K562 (cell line): ENCODE data around the gene LYVE1. TPM values are rescaled to one million over a fixed set of nuclear protein-coding genes. Genes with fewer than 3 reads are reported as not detected.
A peak's percentile ranks its signal among the peaks of the same experiment; 100 is the strongest.

Experiments used
- ATAC-seq: fragments of 200-7000 bp; cut with Tn5 transposase; 3 replicates; pipeline ENCODE4 v1.9.1; 2020; ENCODE audit warnings: moderate library complexity
- BruUV-seq: library from RNA; stranded (reverse); fragments of 400-500 nt; replicated peaks from 2 replicates; lab custom pipeline; 2021; lab: Mats Ljungman, UMichigan
- CTCF ChIA-PET: fragments of 300-600 bp; formaldehyde crosslinking; extraction: SDS; loops from one replicate; lab custom pipeline; 2021; ENCODE audit warnings: low intra/inter-chr PET ratio; lab: Yijun Ruan, JAX
- POLR2A ChIA-PET: fragments of 300-600, 350-650 bp; sonication (Branson Sonifier 250); formaldehyde crosslinking; extraction: SDS; loops from one replicate; lab custom pipeline; 2021; ENCODE audit warnings: antibody characterized with exemption, inconsistent platforms; lab: Yijun Ruan, JAX
- DNase-seq, 4 experiments: peaks; one replicate each; pipeline versions ENCODE4 v3.0.0 to v3.0.0-alpha.2; 2011 to 2018; ENCODE audit warnings: low spot score in 3 of 4, mixed read lengths in 3 of 4; ENCODE audit errors: extremely low read depth in 1 of 4
- FAIRE-seq: peaks from 2 replicates; lab custom pipeline; 2011; peaks lifted over from hg19 to GRCh38; lab: Jason Lieb, UNC
- H2AFZ ChIP-seq: 2 replicates; pipeline ENCODE4 v1.6.0; 2011; ENCODE audit warnings: low read depth, low read length, control low read depth, inconsistent platforms
- H3K27ac ChIP-seq: fragments of 200-600 bp; 3 replicates; pipeline ENCODE4 v1.8.0; 2011; ENCODE audit warnings: low read depth, mild to moderate bottlenecking, control low read depth, inconsistent platforms, low read length, moderate library complexity, mixed read lengths; ENCODE audit errors: extremely low read depth
- H3K27me3 ChIP-seq, 2 experiments: fragments of 300-600 bp in 1 of 2; 2 replicates in 1 of 2; 3 replicates in 1 of 2; pipeline versions ENCODE4 v1.6.0 to v1.8.0; 2011; ENCODE audit warnings: inconsistent platforms in 2 of 2, low read length in 2 of 2, mild to moderate bottlenecking in 1 of 2, mixed read lengths in 1 of 2, moderate library complexity in 1 of 2; ENCODE audit not compliant: control insufficient read depth in 2 of 2, insufficient read depth in 2 of 2
- H3K36me3 ChIP-seq: fragments of 300-600 bp; 3 replicates; pipeline ENCODE4 v1.8.0; 2011; ENCODE audit warnings: mild to moderate bottlenecking, low read length, inconsistent platforms; ENCODE audit not compliant: control insufficient read depth, insufficient read depth
- H3K4me1 ChIP-seq, 2 experiments: fragments of 200-600 bp in 1 of 2; replicated peaks in 1 of 2; 2 replicates in 1 of 2; 3 replicates in 1 of 2; pipeline versions ENCODE4 v1.5.1 to v1.8.0; 2011; ENCODE audit warnings: inconsistent platforms in 2 of 2, low read length in 2 of 2, mild to moderate bottlenecking in 1 of 2, mixed read lengths in 1 of 2, moderate library complexity in 1 of 2; ENCODE audit not compliant: control insufficient read depth in 2 of 2, insufficient read depth in 2 of 2
- H3K4me2 ChIP-seq: 2 replicates; pipeline ENCODE4 v1.6.1; 2011; ENCODE audit warnings: low read length, control low read depth, inconsistent platforms, mixed read lengths; ENCODE audit not compliant: insufficient read depth
- H3K4me3 ChIP-seq: fragments of 200-600 bp; sonication (generic), shearing (Covaris generic); 2 replicates; pipeline ENCODE4 v1.5.1; 2016; ENCODE audit warnings: control low read depth, inconsistent platforms
- H3K79me2 ChIP-seq: fragments of 200-600 bp; 3 replicates; pipeline ENCODE4 v1.8.0; 2011; ENCODE audit warnings: low read length, inconsistent platforms; ENCODE audit not compliant: control insufficient read depth, insufficient read depth
- H3K9ac ChIP-seq, 2 experiments: 2 replicates each; pipeline versions ENCODE4 v1.6.0 to v1.6.1; 2011; ENCODE audit warnings: low read depth in 2 of 2, low read length in 2 of 2, control low read depth in 1 of 2, inconsistent platforms in 1 of 2, mild to moderate bottlenecking in 1 of 2, mixed read lengths in 1 of 2; ENCODE audit not compliant: insufficient read depth in 1 of 2
- H3K9me1 ChIP-seq: one replicate; pipeline ENCODE4 v1.6.0; 2011; ENCODE audit warnings: inconsistent platforms, mild to moderate bottlenecking, low read length, moderate library complexity; ENCODE audit not compliant: control insufficient read depth, insufficient read depth
- H3K9me3 ChIP-seq: replicated peaks from 2 replicates; pipeline ENCODE4 v1.5.1; 2011; ENCODE audit warnings: low read depth, low read length, inconsistent platforms; ENCODE audit not compliant: control insufficient read depth, insufficient read depth
- H4K20me1 ChIP-seq: replicated peaks from 2 replicates; pipeline ENCODE4 v1.6.1; 2011; ENCODE audit warnings: low read length, inconsistent platforms, mixed read lengths; ENCODE audit not compliant: control insufficient read depth, insufficient read depth
- CSDE1 ChIP-seq, 2 experiments: fragments of 450-650 bp; IDR thresholded peaks; 2 replicates each; pipeline ENCODE4 v1.6.1; 2016; ENCODE audit warnings: mild to moderate bottlenecking in 1 of 2
- DIDO1 ChIP-seq: fragments of 450-650 bp; IDR thresholded peaks from 2 replicates; pipeline ENCODE4 v1.6.1; 2016; ENCODE audit warnings: low read depth, missing biosample characterization, missing genetic modification characterization
- HES1 ChIP-seq: fragments of 450-650 bp; IDR thresholded peaks from 2 replicates; pipeline ENCODE4 v1.6.1; 2016; ENCODE audit warnings: low read depth, mild to moderate bottlenecking, moderate library complexity
- KAT2B ChIP-seq: IDR thresholded peaks from one replicate; pipeline ENCODE4 v1.6.1; 2012; ENCODE audit warnings: low read depth, mild to moderate bottlenecking, control low read depth, inconsistent platforms, low read length, moderate library complexity
- MAFG ChIP-seq: fragments of 450-650 bp; conservative IDR thresholded peaks from 2 replicates; pipeline ENCODE4 v1.6.1; 2016; ENCODE audit warnings: missing genetic modification characterization, missing compliant biosample characterization
- PATZ1 ChIP-seq: fragments of 250-450 bp; sonication (Bioruptor Pico); IDR thresholded peaks from 2 replicates; pipeline ENCODE4 v1.5.0; 2020; ENCODE audit warnings: mild to moderate bottlenecking, borderline replicate concordance
- POLR3G ChIP-seq: IDR thresholded peaks from 2 replicates; pipeline ENCODE4 v1.6.1; 2011; ENCODE audit not compliant: insufficient read length, insufficient replicate concordance; ENCODE audit errors: extremely low read depth
- RFX1 ChIP-seq: fragments of 450-650 bp; IDR thresholded peaks from 2 replicates; pipeline ENCODE4 v1.6.1; 2016; ENCODE audit warnings: mild to moderate bottlenecking, moderate library complexity
- USF1 ChIP-seq: sonication (generic); formaldehyde crosslinking; IDR thresholded peaks from 2 replicates; pipeline ENCODE4 v1.9.0; 2022; ENCODE audit warnings: mild to moderate bottlenecking, missing genetic modification reagents
- WGBS: fragments of 100-300 bp; shearing (Covaris generic); methylation state at CpG from one replicate; pipeline ENCODE4 v1.1.6; 2016; ENCODE audit warnings: low coverage, mixed read lengths; ENCODE audit not compliant: insufficient coverage; ENCODE audit errors: missing lambda C conversion rate; 5-methylcytosine and 5-hydroxymethylcytosine counted together
- in situ Hi-C: fragments of 300-500 bp; cut with MboI; formaldehyde crosslinking; loops from 4 replicates; pipeline ENCODE4 v1.15.0; 2018; ENCODE audit warnings: inconsistent platforms, mixed read lengths
- intact Hi-C: fragments of 100-400 bp; cut with micrococcal nuclease; formaldehyde crosslinking; loops from 2 replicates; pipeline ENCODE4 v1.14.2; 2022
- polyA plus RNA-seq, 8 experiments: library from polyadenylated mRNA; depleted of rRNA in 4 of 8; stranded (reverse) in 5 of 8; unstranded in 3 of 8; fragments of >200 nt; fragmentation: Nextera tagmentation in 2 of 8; fragmentation: Illumina TruSeq in 1 of 8; extraction: Ambion mirVana in 2 of 8; extraction: Trizol in 1 of 8; gene quantifications; 2 replicates each; pipeline versions ENCODE4 v1.2.1 to v1.2.3, GENCODE V29; 2011 to 2014; ENCODE audit warnings: inconsistent platforms in 1 of 8, missing spikeins in 1 of 8
- total RNA-seq, 7 experiments: library from RNA; depleted of rRNA in 6 of 7; stranded (reverse); fragments of >200 nt in 6 of 7; fragmentation: Illumina TruSeq in 2 of 7; extraction: Trizol in 2 of 7; gene quantifications; 2 replicates each; pipeline versions ENCODE4 v1.2.1 to v1.2.3, GENCODE V29; 2011 to 2021; ENCODE audit warnings: low replicate concordance in 1 of 7

LYVE1 gene
- total and polyA plus RNA-seq, 9 of the 15 experiments (the other 6 are each of a cell fraction or from before 2014, with no cell fraction given), result 0.06 to 1.1 (median 0.14) TPM; not detected in 1

- Histone ChIP-seq H4K20me1 (no peaks in the 10 kb centered on the region), H3K27ac (no peak overlapping the region), H3K9ac (no peak overlapping the region), H3K36me3 (no peaks in the 10 kb centered on the region), H3K9me1 (no peaks in the 10 kb centered on the region), H3K4me2 (no peak overlapping the region), H3K4me1 (peaks cover 9 to 17% of the 10 kb centered on the region in 2 experiments)
- 85% methylated on average over 12 of the region's 12 CpGs for WGBS
- no peak for DNase-seq
- no peak for TF ChIP-seq USF1 (CRISPR knock-in tag)
- TF ChIP-seq, all 486 proteins: peak for 0
- Histone ChIP-seq H3K4me3 (no peak overlapping the region), H3K27me3 (no peaks in the 10 kb centered on the region), H2AFZ (no peak overlapping the region), H3K9me3 (no peaks in the 10 kb centered on the region), H3K79me2 (no peaks in the 10 kb centered on the region)
- FAIRE-seq (no peak), ATAC-seq (no peak)
- in situ Hi-C loops, result no loop called here
- intact Hi-C loops, result no loop called here
- BruUV-seq, result no TSS peak
- POLR2A ChIA-PET, result interaction anchor here (1.9 kb wide), 1 partner anchor 15 kb away, joined by 4 read pairs; no protein-coding TSS in a partner anchor
- CTCF ChIA-PET, result no interaction called here
Measured at GRCh38 chr11:10602945-10603344, 34.5 kb upstream of the LYVE1 start.

GRCh38 chr11:10602366-10602765 lies 33.9 kb upstream of the LYVE1 start:
- Histone ChIP-seq H3K27me3 (no peaks in the 10 kb centered on the region), H3K9me3 (no peaks in the 10 kb centered on the region), H3K9me1 (no peaks in the 10 kb centered on the region), H3K9ac (no peak overlapping the region), H3K79me2 (no peaks in the 10 kb centered on the region), H3K4me3 (no peak overlapping the region), H4K20me1 (no peaks in the 10 kb centered on the region), H3K4me1 (peaks cover 9 to 21% of the 10 kb centered on the region in 2 experiments), H3K4me2 (no peak overlapping the region), H3K36me3 (no peaks in the 10 kb centered on the region), H3K27ac (no peak overlapping the region), H2AFZ (0 out of 2 replicates have a peak overlapping the region, but pooled peaks have one; percentile 16)
- BruUV-seq, result no TSS peak
- in situ Hi-C loops, result no loop called here
- WGBS, result 70% methylated on average over 5 of the region's 7 CpGs
- ChIA-PET CTCF (no interaction called here), POLR2A (interaction anchor here (0.6 to 1.9 kb wide), 3 partner anchors 10 to 23 kb away, joined by 3 to 4 read pairs (median 3); no protein-coding TSS in a partner anchor)
- no peak for FAIRE-seq
- no peak for DNase-seq
- intact Hi-C loops, result no loop called here
- ATAC-seq, result no peak
- TF ChIP-seq MAFG (no peak), POLR3G (no peak), HES1 (no peak), DIDO1 (no peak), RFX1 (no peak), CSDE1 (IDR thresholded peaks at IDR 0.05) (no peak), KAT2B (no peak), PATZ1 (CRISPR knock-in tag) (no peak)
